Gastrocnemius medialis (tissue), 4 donors: ENCODE results near the gene PAPOLA.

ENCODE experiments used
- CTCF ChIP-seq, 5 experiments: fragments of 450-650 bp in 3 of 5; fragments of 200-600 bp in 2 of 5; sonication (generic) in 2 of 5; IDR thresholded peaks in 4 of 5; conservative IDR thresholded peaks in 1 of 5; 1 replicate in 4 of 5; 2 replicates in 1 of 5; pipeline ENCODE4 v1.5.1; 2016 to 2019; ENCODE audit warnings: antibody characterized with exemption in 5 of 5, mild to moderate bottlenecking in 3 of 5, moderate library complexity in 3 of 5
- POLR2A ChIP-seq, 2 donors: fragments of 450-650 bp; IDR thresholded peaks; one replicate each; pipeline ENCODE4 v1.6.1; 2017; ENCODE audit warnings: antibody characterized with exemption in 2 of 2, mild to moderate bottlenecking in 2 of 2, moderate library complexity in 2 of 2

- TF ChIP-seq CTCF (IDR thresholded peaks at IDR 0.05 in 4 of 5, conservative IDR thresholded peaks at IDR 0.05 in 1 of 5) (no peak), POLR2A (IDR thresholded peaks at IDR 0.05) (no peak)
Measured at GRCh38 chr14:96497586-96497985, 4.6 kb upstream of the PAPOLA start.
